ENCODE measurements around the gene DHCR24.

Gene DHCR24

GRCh38 chr1:54854381-54855020, 32.5 kb downstream of the DHCR24 start:
- Histone ChIP-seq H2AFZ (ENCODE audit: low read length) (no peak overlapping the region), H3K9me3 (ENCODE audit: low read length) (no peaks in the 10 kb centered on the region), H3K4me1 (ENCODE audit: insufficient read depth, low read length, severe bottlenecking) (no peaks in the 10 kb centered on the region), H3K36me3 (ENCODE audit: insufficient read depth, low read length) (peaks cover 96% of the 10 kb centered on the region), H3K4me3 (ENCODE audit: low read depth, low read length, poor library complexity, severe bottlenecking) (no peak overlapping the region), H3K9ac (ENCODE audit: low read length) (no peak overlapping the region), H3K79me2 (ENCODE audit: insufficient read depth, low read length) (no peaks in the 10 kb centered on the region), H3K4me2 (ENCODE audit: low read length) (no peak overlapping the region), H3K9me2 (ENCODE audit: low read depth, low read length) (no peaks in the 10 kb centered on the region), H3K27me3 (ENCODE audit: insufficient read depth, low read length) (no peaks in the 10 kb centered on the region), H3K27ac (ENCODE audit: low read depth, low read length, poor library complexity, severe bottlenecking) (no peak overlapping the region), H4K20me1 (ENCODE audit: insufficient read depth, low read length) (no peaks in the 10 kb centered on the region), H3F3A (ENCODE audit: insufficient read depth, low read length) (no peaks in the 10 kb centered on the region)
- TF ChIP-seq CTCF (IDR thresholded peaks at IDR 0.05; ENCODE audit: low read length), result no peak
- TF ChIP-seq EZH2 (IDR thresholded peaks at IDR 0.05; ENCODE audit: borderline replicate concordance, low read length), result no peak

GRCh38 chr1:54853793-54854370, 33.1 kb downstream of the DHCR24 start:
- Histone ChIP-seq H3K9me2 (ENCODE audit: low read depth, low read length) (no peaks in the 10 kb centered on the region), H3K9ac (ENCODE audit: low read length) (no peak overlapping the region), H3K4me1 (ENCODE audit: insufficient read depth, low read length, severe bottlenecking) (no peaks in the 10 kb centered on the region), H3K36me3 (ENCODE audit: insufficient read depth, low read length) (peaks cover 96% of the 10 kb centered on the region), H3K79me2 (ENCODE audit: insufficient read depth, low read length) (no peaks in the 10 kb centered on the region), H3K9me3 (ENCODE audit: low read length) (no peaks in the 10 kb centered on the region), H2AFZ (ENCODE audit: low read length) (no peak overlapping the region), H4K20me1 (ENCODE audit: insufficient read depth, low read length) (no peaks in the 10 kb centered on the region), H3K27me3 (ENCODE audit: insufficient read depth, low read length) (no peaks in the 10 kb centered on the region), H3K4me3 (ENCODE audit: low read depth, low read length, poor library complexity, severe bottlenecking) (no peak overlapping the region), H3K4me2 (ENCODE audit: low read length) (no peak overlapping the region), H3K27ac (ENCODE audit: low read depth, low read length, poor library complexity, severe bottlenecking) (no peak overlapping the region), H3F3A (ENCODE audit: insufficient read depth, low read length) (no peaks in the 10 kb centered on the region)
- no peak for TF ChIP-seq CTCF (IDR thresholded peaks at IDR 0.05; ENCODE audit: low read length)
- TF ChIP-seq EZH2 (IDR thresholded peaks at IDR 0.05; ENCODE audit: borderline replicate concordance, low read length), result no peak

- TF ChIP-seq CTCF (IDR thresholded peaks at IDR 0.05; ENCODE audit: low read length), result no peak
- TF ChIP-seq EZH2 (IDR thresholded peaks at IDR 0.05; ENCODE audit: borderline replicate concordance, low read length), result no peak
- no peak overlapping the region for H2AFZ ChIP-seq (ENCODE audit: low read length)
- no peak overlapping the region for H3K4me2 ChIP-seq (ENCODE audit: low read length)
- H3K4me3 ChIP-seq (ENCODE audit: low read depth, low read length, poor library complexity, severe bottlenecking), result no peak overlapping the region
- H3K4me1 ChIP-seq (ENCODE audit: insufficient read depth, low read length, severe bottlenecking), result no peaks in the 10 kb centered on the region
- no peaks in the 10 kb centered on the region for H3K9me3 ChIP-seq (ENCODE audit: low read length)
- H3K79me2 ChIP-seq (ENCODE audit: insufficient read depth, low read length), result no peaks in the 10 kb centered on the region
- no peak overlapping the region for H3K9ac ChIP-seq (ENCODE audit: low read length)
- no peaks in the 10 kb centered on the region for H3F3A ChIP-seq (ENCODE audit: insufficient read depth, low read length)
- no peaks in the 10 kb centered on the region for H4K20me1 ChIP-seq (ENCODE audit: insufficient read depth, low read length)
- no peaks in the 10 kb centered on the region for H3K27me3 ChIP-seq (ENCODE audit: insufficient read depth, low read length)
- H3K27ac ChIP-seq (ENCODE audit: low read depth, low read length, poor library complexity, severe bottlenecking), result no peak overlapping the region
- H3K9me2 ChIP-seq (ENCODE audit: low read depth, low read length), result no peaks in the 10 kb centered on the region
- H3K36me3 ChIP-seq (ENCODE audit: insufficient read depth, low read length), result peaks cover 98% of the 10 kb centered on the region
Measured at GRCh38 chr1:54853096-54853792, 33.8 kb downstream of the DHCR24 start.
